ENCODE results near the gene NTN1.

GRCh38 chr17:9239246-9239792 is 218.0 kb downstream of the NTN1 start:
- no peak for TF ChIP-seq CTCF (conservative IDR thresholded peaks at IDR 0.05; ENCODE audit: low read length)
- no peak for TF ChIP-seq EZH2phosphoT487 (IDR thresholded peaks at IDR 0.05; ENCODE audit: borderline replicate concordance, low read depth, low read length)

All from OCI-LY7 (cell line).